SIG-M5 treated with dmso at 0.1 percent for 504 hours (cell line): ENCODE data around the gene SPOCD1.

Experiments used
- DNase-seq: peaks from one replicate; lab custom pipeline; 2025; ENCODE audit not compliant: unreplicated experiment; lab: John Stamatoyannopoulos, UW

The SPOCD1 gene

GRCh38 chr1:31801458-31801857, 14.4 kb downstream of the SPOCD1 start:
- peak; percentile 50 for DNase-seq

DNA sequence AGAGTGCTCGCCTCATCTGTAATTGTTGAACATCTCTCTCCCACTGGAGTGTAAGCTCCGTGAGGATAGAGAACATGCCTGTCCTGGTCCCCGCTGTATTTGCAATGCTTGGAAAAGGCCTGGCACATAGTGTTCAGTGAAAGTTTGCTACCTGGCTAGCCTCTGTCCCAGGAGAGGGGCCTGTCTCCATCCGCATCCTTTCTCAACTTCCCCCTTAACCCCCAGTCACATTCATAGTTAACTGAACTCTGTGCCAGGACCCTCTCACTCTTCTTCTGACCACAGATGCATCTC, 15.2 kb downstream of the SPOCD1 start:
- DNase-seq = no peak

DNA sequence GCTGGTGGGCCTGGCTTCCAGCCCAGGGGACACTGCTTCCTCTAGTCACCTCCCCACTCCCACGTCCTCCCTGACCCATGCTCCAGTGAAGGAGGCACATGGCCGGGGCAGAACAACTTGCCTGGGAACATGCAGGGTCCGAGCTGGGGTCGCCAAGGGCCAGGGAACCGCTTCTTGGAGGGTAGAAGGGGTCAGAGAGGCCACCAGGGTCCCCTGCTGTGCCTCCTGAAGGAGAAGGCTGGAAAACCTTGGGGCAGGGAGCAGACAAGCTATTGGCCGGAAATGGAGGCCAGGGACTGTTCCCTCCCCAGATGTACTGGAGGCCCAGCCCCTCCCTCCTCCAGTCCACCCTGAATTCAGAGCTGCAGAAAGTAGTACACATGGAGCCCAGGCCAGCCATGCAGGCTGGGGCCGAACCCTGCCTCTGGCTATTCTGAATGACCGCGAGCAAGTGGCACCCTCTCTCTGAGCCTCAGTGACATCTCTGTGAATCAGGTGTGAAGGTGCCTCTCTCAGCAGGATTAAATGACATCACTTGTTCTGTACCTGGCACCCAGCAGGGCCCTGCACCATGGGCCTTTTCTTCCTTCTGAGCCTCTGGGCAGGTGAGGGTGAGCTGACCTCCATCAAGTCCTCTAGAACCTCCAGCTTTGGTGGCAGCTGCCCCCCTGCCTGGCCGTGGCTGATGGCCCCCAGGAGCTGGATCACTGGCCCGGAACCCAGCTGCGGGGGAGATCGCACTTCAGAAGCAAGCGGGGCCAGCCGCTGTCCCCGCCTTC, 15.7 kb downstream of the SPOCD1 start:
- DNase-seq = no peak

DNA sequence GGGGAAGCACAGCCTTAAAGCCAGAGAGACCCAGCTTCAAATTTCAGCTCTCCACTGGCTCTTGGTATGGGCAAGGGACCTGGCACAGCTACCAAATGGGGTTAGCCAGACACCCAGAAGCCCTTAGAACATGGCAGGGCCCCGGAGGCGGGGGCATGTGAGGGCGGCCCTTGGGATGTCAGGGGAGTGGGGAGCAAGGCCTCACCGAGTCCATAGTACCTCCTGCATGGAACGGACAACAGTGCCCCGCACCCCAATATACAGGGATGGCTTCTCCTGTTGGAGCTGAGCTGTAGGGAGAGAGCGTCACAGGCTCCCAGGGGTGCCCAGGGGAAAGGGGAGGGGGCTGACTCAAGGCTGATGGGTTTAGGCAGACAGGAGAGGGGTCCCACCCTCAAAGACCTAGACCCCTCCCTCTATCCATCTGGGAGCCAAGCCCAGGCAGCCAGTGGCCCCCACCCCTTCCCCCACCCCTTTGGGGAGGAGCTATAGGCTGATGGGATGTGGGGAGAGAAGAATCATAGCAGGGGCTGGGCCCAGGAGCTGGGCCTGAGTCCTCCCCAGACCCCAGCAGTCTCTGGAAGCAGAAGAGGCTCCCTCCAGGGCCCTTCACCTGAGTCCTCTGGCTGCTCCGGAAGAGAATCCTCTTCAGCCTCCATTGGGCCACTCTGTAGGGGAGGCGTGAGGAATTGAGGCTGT, 16.5 kb downstream of the SPOCD1 start:
- no peak for DNase-seq

- DNase-seq = no peak
Observed at GRCh38 chr1:31798433-31799195, 17.2 kb downstream of the SPOCD1 start.

DNA sequence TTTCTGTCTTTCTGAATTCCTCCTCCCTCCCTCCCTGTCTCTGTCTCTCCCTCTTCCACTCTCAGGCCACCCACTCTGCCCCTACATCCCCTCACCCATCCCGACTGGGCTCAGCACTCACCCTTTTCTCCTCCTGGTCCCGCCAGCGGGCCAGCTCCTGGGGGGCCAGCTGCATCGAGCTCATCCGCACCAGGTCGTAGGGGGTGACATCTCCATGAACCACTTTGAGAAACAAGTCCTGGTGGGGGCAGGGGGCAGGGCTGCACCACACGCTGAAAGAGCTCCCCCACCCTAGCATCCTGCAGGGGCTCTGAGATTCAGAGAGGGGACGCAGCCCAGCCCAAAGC, 17.8 kb downstream of the SPOCD1 start:
- no peak for DNase-seq

DNA sequence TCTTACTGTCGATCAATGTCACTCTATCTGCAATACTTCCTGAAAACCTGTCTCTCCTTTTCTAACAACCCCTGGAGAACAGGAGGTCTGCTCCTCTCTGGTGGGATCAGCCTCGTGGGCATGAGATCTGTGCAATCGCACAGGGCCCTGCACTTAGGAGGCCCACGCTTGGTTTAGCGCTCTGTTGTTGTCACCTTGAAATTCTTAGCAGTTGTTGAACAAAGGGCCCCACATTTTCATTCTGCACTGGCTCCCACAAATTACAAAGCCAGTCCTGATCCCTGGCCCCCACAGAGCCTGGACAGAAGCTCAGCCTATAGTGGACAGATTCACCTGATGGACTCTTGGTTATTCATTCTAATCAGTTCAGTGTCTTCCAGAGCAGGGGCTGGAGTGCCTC, 18.6 kb downstream of the SPOCD1 start:
- DNase-seq = no peak

GRCh38 chr1:31796707-31797106, 19.1 kb downstream of the SPOCD1 start:
- DNase-seq = no peak

GRCh38 chr1:31795801-31796621, 19.8 kb downstream of the SPOCD1 start:
- DNase-seq = no peak

DNA sequence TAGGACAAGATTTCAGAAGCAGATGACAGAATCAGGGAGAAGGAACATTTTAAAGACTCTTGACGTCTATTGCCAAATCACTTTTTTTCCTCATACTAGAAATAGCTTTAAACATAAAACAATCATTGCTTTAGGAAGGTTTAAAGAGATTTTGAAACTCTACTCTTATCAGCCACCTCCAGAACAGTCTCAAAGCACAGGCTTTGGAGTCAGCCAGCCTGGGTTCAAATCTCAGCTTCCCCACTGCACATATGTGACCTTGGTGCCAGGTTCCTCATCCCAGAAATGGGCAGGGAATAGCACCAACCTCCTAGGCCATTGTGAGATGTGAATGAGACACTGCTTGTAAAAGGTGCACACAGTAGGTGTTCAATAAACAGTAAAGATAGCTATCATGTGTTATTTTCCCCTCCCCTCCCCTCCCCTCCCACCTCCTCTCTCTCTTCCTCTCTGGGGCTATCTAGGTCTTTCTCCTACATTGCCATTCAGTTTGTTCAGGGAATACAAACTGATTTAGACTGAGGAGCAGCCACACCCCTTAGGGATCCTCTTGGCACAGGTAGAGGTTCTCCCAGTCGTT, 20.6 kb downstream of the SPOCD1 start:
- DNase-seq = no peak

DNA sequence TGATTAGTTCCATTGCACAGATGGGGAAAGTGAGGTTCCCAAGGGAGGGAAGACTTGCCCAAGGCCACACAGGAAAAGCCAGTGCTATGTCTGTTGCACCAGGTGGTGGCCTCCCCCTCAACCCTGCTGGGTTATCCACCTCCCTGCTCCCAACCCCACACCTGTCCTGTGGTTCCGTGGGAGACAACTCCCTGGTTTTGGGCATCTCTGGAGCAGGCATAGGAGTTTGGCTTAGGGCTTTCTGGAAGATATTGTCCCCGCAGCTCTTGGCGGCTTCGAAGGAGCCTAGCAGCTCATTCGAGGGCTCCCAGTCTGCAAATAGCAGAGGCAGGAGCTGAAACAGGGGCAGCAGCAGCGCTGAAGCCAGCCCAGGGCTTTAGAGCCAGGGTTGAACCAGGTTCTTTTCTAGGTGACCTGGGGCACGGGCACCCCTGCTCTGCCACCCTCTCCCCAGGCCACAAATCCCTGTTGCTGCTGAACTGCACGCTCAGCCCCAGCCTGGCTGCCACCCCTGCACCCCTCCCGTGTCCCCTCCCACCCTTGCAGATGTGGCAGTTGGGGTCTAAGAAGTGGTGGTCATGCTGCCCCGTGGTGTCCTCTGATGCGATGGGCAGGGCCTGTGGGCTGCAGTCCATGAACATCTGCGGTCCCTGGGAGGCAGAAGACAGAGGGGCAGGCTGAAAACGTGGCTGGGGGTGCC, 22.1 kb downstream of the SPOCD1 start:
- DNase-seq = no peak

- DNase-seq = no peak
Observed at GRCh38 chr1:31793086-31793485, 22.7 kb downstream of the SPOCD1 start.

DNA sequence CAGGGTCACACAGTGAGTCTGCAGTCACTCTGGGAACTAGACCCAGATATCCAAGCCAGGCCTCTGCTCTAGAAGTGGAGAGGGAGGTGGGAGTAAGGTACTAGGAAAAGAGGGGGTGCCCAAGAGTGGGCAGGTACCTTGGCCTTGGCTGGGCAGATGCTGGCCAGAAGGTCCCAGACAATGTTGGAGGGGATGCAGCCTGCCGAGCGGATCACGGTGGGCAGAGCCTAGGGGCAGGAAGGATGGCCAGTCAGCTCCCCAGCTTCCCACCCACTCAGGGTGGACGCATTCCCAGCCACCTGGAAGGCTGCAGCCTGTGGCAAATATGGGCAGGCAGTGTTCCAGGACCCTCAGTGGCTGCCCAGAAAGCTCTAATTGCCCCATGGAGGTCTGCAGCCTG, 23.3 kb downstream of the SPOCD1 start:
- DNase-seq = no peak

- DNase-seq = no peak
Observed at GRCh38 chr1:31792116-31792515, 23.7 kb downstream of the SPOCD1 start.

DNA sequence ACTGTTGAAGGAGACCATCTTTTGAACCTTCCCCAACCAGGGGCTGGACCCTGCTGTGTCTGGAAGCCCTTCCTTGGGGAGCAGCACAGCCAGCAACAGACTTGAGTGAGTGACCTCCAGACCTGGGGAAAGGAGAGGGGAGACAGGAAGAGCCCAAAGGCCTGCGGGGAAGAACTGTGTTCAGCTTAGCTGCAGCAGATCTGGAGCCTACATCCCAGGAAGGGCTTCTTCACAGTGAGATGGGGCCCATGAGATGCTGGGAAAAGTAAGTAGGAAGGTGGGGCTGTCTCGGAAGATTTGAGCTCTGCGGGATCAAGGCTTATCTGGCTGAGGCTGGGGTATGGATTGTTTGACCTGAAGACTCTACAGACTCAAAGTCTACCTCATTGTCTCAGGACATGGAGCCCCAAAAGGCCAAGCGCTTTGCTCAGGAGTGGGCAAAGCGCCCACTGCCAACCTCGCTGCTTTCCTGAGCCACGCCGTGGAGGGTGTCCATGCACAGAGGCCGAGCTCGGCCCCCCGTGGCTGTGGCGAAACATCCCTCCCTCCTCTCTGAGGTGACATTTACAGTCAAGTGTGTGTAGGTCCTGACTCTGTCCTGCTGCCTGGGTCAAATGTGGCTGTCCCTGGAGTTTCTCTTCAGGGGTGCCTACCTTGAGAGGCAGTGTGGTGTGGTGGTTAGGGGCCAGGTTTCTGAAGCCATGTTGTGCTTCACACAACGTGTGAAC, 24.5 kb downstream of the SPOCD1 start:
- no peak for DNase-seq

- no peak for DNase-seq
Observed at GRCh38 chr1:31790641-31791091, 25.2 kb downstream of the SPOCD1 start.

GRCh38 chr1:31790140-31790539, 25.7 kb downstream of the SPOCD1 start:
- no peak for DNase-seq

DNA sequence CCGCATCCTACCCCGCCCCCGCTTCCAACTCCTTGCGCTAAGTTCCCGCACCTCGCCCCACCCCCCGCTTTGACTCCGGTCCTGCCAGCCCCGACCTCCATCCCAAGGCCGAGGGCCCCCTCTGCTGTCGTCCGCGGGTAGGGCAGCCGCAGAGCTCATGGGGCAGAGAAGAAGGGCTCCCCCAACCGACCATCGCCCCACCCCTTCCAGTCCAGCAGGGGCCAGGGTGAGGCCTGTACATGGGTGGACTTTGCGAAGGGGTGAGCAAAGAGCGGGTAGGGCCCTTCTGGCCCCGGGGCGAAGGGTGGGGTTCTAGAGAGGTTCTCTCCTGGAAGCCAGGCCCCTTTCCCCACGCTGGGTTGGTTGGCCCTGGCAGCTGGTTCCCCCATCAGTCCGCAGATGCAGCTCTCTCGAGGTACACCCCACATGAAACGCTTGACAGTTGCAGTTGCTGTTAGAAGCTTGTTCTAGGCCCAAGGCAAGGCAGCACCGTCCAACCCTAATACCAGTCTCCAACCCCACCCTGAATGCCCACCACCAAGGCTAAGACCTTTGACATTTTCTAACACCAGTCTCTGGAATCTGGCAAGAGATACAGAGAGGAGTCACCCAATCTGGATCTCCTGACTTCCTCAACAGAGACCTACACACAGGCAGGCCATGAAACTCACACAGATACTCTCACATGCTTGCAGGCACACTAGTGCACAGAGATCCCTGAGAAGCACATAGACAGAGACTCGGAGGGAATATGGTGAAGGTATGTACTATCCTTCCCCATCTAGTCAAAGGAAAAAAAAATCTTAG, 26.4 kb downstream of the SPOCD1 start:
- peak; percentile 55 for DNase-seq

GRCh38 chr1:31788825-31789256, 27.0 kb downstream of the SPOCD1 start:
- peak; percentile 46 for DNase-seq
